ENCODE results near the gene CASZ1.

Gene CASZ1

DNA sequence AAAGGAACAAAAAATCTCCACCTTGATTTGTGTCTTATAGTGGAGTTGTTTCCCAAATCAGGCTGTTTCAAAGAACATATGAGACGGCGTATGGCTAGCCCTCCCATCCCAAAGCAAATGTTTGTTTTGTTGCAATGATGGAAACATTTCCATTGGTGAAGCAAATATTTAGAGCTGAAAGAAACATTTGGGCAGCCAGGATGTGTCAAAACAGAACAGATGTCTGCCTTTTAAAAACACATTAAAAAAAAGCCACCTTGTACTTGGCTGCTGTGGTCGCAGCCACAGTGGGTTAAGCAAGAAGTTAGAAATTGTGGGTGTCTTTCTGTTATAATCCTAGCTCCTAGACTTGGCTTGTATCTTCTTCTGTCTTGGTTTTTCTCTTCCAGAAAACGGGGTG lies 205.4 kb downstream of the CASZ1 start:
- no peak for DNase-seq

DNA sequence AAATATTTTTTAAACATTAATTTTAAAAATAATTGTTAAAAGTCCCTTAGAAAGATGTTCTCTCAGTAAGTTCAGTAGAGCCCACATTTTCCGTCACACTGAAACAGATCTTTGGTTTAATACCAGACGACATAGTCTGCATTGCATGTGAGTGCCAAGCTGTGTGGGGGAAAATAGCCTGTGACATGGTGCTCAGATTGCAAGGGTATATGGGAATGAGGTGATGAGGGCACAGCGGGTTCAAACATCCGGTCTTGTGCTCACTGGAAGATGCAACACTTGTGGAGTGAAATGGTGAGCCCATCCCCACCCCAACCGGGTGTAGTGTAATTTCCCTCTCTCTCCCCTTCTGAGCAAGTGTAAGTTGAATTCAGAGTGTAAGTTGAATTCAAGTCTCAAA lies 207.4 kb downstream of the CASZ1 start:
- no peak for DNase-seq

DNA sequence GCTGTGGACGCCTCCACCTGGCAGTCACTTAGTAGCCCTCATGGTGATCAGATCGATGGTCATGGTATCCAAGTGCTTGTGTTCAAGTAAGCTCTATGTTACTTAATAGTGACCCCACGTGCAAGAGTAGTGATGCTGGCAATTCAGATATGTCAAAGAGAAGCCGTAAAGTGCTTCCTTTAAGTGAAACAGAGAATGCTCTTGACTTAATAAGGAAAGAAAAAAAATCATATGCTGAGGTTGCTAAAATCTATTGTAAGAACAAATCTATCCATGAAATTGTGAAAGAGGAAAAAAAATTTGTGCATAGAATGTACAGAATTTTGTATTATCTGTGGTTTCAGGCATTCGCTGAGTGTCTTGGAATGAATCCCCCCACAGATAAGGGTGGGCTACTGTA lies 207.8 kb downstream of the CASZ1 start:
- DNase-seq: no peak

Data from CD4-positive, alpha-beta T cell treated with Interleukin-17A for 4 hours (primary cell).